Small intestine (tissue), 7 donors: ENCODE results near the gene ITPKA. TPM values are rescaled to one million over a fixed set of nuclear protein-coding genes. Genes with fewer than 3 reads are reported as not detected.

ENCODE experiments used
- DNase-seq, 2 donors: peaks; one replicate each; pipeline versions ENCODE4 v3.0.0 to v3.0.0-alpha.2; 2013
- FAIRE-seq: peaks from 2 replicates; lab custom pipeline; 2012; peaks lifted over from hg19 to GRCh38; lab: Jason Lieb, UNC
- H3K27ac ChIP-seq, 3 donors: one replicate each; pipeline ENCODE4 v1.5.1; 2013; ENCODE audit warnings: low read length in 2 of 3, mild to moderate bottlenecking in 2 of 3, control low read depth in 1 of 3, inconsistent platforms in 1 of 3, low read depth in 1 of 3, moderate library complexity in 1 of 3
- H3K27me3 ChIP-seq, 3 donors: one replicate each; pipeline ENCODE4 v1.6.1; 2013; ENCODE audit warnings: low read length in 3 of 3, inconsistent platforms in 1 of 3; ENCODE audit not compliant: control insufficient read depth in 3 of 3, insufficient read depth in 3 of 3
- H3K36me3 ChIP-seq, 3 donors: one replicate each; pipeline ENCODE4 v1.6.1; 2013; ENCODE audit warnings: low read length in 3 of 3, inconsistent platforms in 1 of 3, low read depth in 1 of 3, mild to moderate bottlenecking in 1 of 3, moderate library complexity in 1 of 3; ENCODE audit not compliant: control insufficient read depth in 3 of 3, insufficient read depth in 2 of 3
- H3K4me1 ChIP-seq, 3 donors: one replicate each; pipeline ENCODE4 v1.6.1; 2013; ENCODE audit warnings: low read length in 2 of 3, inconsistent platforms in 1 of 3, low read depth in 1 of 3, mild to moderate bottlenecking in 1 of 3, moderate library complexity in 1 of 3; ENCODE audit not compliant: control insufficient read depth in 3 of 3, insufficient read depth in 2 of 3
- H3K4me3 ChIP-seq, 3 donors: one replicate each; pipeline ENCODE4 v1.5.1; 2013; ENCODE audit warnings: low read length in 3 of 3, control low read depth in 1 of 3, inconsistent platforms in 1 of 3, low read depth in 1 of 3, mild to moderate bottlenecking in 1 of 3, moderate library complexity in 1 of 3
- H3K9me3 ChIP-seq, 2 donors: one replicate each; pipeline ENCODE4 v1.6.1; 2013; ENCODE audit warnings: low read depth in 1 of 2, low read length in 1 of 2; ENCODE audit not compliant: control insufficient read depth in 2 of 2, insufficient read depth in 1 of 2
- WGBS, 3 donors: extraction: QIAGEN DNeasy Blood & Tissue Kit; methylation state at CpG; one replicate each; pipeline ENCODE4 v1.1.7; 2013; 5-methylcytosine and 5-hydroxymethylcytosine counted together
- polyA plus RNA-seq, 4 donors: library from polyadenylated mRNA; stranded (reverse) in 3 of 4; unstranded in 1 of 4; fragments of 200-250 nt in 3 of 4; fragments of 120-200 nt in 1 of 4; gene quantifications; one replicate each; pipeline versions ENCODE4 v1.2.1 to v1.2.3, GENCODE V29; 2013
- donor health status: healthy with polysubstance abuse.
- donor health status: control.
- donor health status: control.
- donor health status: Bipolar disorder and iron deficiency.
- donor health status: healthy.

The ITPKA gene
- polyA plus RNA-seq, 4 donors = 30.3 to 93.9 (median 48.4) TPM

DNA sequence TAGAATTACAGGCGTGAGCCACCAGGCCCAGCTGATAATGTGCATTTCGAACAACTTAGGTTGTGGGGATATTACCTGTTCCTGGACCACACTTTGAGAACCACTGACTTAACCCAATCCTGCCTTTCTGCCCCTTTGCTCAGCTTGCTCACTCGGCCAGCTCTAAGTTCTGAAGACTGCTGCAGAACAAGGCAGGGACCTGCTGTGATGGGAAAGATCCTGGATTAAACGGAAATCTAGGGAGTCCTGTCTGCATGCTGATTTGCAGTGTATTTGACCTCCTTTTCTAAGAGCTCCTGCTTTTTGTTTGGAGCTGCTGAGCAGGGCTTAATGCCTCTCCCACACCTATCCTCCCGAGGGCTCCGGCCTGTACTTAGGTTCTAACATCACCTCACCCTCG is 17.1 kb downstream of the ITPKA start:
- Histone ChIP-seq H3K27ac (peak overlapping the region in 1 of 3 donors; percentile 83), H3K27me3 (peaks cover 0 to 25% (median 0%) of the 10 kb centered on the region in 3 donors), H3K4me3 (peak overlapping the region in 1 of 3 donors; percentile 78), H3K4me1 (peaks cover 5 to 18% (median 8%) of the 10 kb centered on the region in 3 donors), H3K9me3 (no peaks in the 10 kb centered on the region), H3K36me3 (peaks cover 0 to 17% (median 0%) of the 10 kb centered on the region in 3 donors)
- DNase-seq = no peak
- 32 to 69% (median 56%) methylated on average over 7 of the region's 7 CpGs for WGBS, 3 donors
- FAIRE-seq = no peak

DNA sequence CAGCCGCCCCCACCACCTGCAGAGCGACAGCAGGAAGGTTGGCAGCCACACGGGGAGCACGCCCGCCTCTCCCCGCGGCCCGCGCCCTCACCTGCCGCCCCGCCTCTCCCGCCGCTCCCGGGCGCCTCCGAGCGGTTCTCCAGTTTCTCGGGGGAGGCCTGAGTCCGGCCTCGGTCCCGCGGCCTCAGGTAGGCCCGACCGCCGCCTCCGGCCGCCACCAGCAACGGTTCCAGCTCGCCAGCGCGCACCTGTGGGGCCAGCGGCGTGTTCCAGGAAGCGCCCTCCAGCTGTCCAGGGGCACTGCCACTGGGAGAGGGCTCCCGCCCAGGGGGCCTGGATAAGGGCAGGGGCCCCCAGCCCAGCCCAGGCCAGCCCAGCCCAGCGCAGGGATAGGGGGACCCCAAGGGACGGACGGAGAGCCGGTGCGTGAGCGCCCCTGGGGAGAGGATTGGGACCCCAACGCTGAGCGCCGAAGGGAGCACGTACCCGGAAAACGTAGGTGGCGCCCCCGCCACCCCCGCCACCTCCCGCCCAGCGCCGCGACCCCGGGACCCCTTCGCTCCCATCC is 17.7 kb downstream of the ITPKA start:
- Histone ChIP-seq H3K36me3 (peaks cover 0 to 13% (median 0%) of the 10 kb centered on the region in 3 donors), H3K9me3 (no peaks in the 10 kb centered on the region), H3K4me1 (peaks cover 5 to 18% (median 8%) of the 10 kb centered on the region in 3 donors), H3K27ac (peak overlapping the region in 2 of 3 donors; percentile 69 to 83), H3K27me3 (peaks cover 0 to 25% (median 0%) of the 10 kb centered on the region in 3 donors), H3K4me3 (peak overlapping the region in 2 of 3 donors; percentile 55 to 78)
- 2 to 6% (median 6%) methylated on average over 36 to 56 of the region's 56 CpGs for WGBS, 3 donors
- FAIRE-seq (no peak), DNase-seq (peak; percentile 64 to 71)

DNA sequence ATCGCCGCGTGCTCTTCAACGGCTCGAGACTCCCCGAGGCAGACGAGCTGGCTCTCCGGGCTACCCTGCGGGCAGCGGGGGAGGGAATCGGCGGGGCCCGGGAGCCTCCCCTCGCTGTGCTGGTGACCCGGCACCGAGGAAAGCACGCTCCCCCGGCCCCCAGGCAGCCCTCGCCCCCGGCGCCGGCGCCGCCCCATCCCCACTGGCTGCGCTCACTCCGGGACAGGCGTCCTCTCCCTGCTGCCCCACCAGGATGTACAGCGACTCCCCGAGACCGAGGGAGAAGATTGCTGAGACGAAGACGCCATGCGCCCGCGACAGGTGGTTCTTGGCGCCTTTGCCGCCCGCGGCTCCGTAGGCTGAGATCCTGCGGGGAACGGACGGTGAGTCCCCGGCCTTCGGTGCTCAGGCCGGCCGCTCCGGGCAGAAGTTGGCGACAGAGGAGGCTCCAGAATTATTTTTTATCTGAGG is 18.3 kb downstream of the ITPKA start:
- peaks cover 0 to 13% (median 0%) of the 10 kb centered on the region in 3 donors for H3K36me3 ChIP-seq
- DNase-seq (peak; percentile 32 to 70), FAIRE-seq (no peak)
- H3K4me1 ChIP-seq = peaks cover 5 to 18% (median 8%) of the 10 kb centered on the region in 3 donors
- no peaks in the 10 kb centered on the region for H3K9me3 ChIP-seq
- 1 to 3% (median 2%) methylated on average over 40 to 49 of the region's 49 CpGs for WGBS, 3 donors
- peak overlapping the region in 2 of 3 donors; percentile 8 to 83 for H3K27ac ChIP-seq
- H3K4me3 ChIP-seq = peak overlapping the region; percentile 12 to 78 (median 55)
- H3K27me3 ChIP-seq = peaks cover 0 to 25% (median 0%) of the 10 kb centered on the region in 3 donors

DNA sequence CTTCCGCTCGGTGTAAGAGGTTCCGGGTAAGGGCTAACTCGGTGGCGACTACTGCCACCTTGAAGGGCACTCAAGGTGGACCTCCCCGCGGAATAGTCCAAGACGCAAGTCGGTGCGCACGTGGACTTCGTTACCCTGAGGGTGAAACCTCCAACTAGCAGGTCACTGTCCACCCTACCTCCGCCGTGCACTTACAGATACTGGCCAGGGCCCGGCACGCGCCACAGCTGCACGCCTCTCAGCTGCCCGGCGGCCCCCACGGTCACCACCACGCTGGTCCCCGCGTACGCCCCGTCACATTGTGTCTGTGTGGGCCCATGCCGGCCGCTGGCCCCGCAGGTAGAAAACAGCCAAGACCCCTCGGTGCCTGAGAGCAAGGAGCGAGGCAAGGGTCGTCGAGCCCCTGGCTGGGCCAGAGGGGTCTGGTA is 18.9 kb downstream of the ITPKA start:
- H3K27me3 ChIP-seq = peaks cover 0 to 25% (median 0%) of the 10 kb centered on the region in 3 donors
- 3 to 7% (median 7%) methylated on average over 32 to 33 of the region's 33 CpGs for WGBS, 3 donors
- peaks cover 0 to 14% (median 0%) of the 10 kb centered on the region in 3 donors for H3K36me3 ChIP-seq
- DNase-seq (peak; percentile 53 to 70), FAIRE-seq (no peak)
- no peaks in the 10 kb centered on the region for H3K9me3 ChIP-seq
- H3K4me3 ChIP-seq = peak overlapping the region in 2 of 3 donors; percentile 55 to 78
- H3K4me1 ChIP-seq = peaks cover 0 to 18% (median 8%) of the 10 kb centered on the region in 3 donors
- peak overlapping the region in 2 of 3 donors; percentile 9 to 83 for H3K27ac ChIP-seq

DNA sequence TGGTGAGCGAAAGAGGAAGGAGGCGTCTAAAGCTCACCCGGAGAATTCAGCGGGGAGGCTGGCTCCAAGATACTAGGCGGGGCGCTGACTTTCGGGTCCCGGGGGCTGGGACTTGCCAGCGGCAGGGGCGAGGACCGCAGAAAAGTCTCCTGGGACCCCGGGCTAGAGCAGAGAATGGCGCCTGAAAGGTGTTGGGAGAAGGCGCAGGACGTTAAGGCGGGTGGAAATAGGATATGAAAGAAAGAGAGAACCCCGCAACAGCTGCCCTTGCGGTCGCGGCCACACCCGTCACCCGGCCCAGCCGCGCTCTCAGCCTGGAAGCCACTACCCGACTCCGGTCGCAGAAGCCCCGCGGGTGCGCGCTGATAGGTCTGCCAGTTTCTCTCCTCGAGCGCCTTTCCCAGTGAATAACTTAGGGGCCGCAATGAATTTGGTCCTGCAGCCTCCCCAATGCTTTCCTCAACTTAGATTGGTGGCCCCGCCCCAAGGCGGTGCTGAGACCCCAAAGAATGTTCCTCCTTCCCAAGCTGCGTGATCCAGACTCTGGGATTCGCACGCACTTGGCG is 19.3 kb downstream of the ITPKA start:
- DNase-seq (peak; percentile 55 to 62), FAIRE-seq (no peak)
- Histone ChIP-seq H3K36me3 (peaks cover 0 to 15% (median 0%) of the 10 kb centered on the region in 3 donors), H3K27ac (peak overlapping the region in 2 of 3 donors; percentile 48 to 83), H3K9me3 (no peaks in the 10 kb centered on the region), H3K27me3 (peaks cover 0 to 25% (median 0%) of the 10 kb centered on the region in 3 donors), H3K4me1 (peaks cover 0 to 18% (median 8%) of the 10 kb centered on the region in 3 donors), H3K4me3 (peak overlapping the region in 2 of 3 donors; percentile 55 to 78)
- WGBS, 3 donors = 1 to 4% (median 1%) methylated on average over 38 to 40 of the region's 40 CpGs

DNA sequence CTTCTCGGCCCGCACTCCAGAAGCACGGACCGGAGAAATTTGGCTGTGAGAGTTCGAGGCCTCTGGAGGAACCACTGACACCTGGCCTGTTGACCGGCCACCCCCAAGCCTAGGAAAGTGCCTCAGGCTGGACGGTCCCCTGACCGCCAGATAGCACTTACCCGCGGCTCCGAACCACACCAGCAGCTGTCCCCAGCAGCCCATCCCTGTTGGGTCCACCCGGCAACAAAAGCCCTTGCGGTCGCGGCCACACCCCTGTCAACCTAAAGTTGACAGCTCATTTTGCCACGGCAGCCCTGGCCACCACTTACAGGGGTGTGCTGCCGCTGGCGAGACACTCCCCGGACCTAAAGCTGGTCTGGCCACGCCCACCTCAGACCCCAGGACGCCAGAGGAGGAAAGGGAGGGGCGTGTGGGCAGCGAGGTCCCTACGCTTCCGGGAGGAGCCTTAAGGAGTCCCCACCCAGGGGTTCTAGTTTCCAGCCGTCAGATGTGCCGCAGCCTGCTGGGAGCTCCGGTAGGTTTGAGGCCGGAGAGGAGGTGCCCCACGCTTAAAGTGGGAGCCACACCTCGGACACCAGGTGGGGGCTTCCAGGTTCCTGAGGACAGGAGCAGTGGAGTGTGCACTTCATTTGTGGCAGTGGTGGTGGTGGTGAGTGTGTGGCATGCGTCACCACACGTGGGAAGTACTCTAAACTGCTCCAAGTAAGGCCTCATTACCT is 20.0 kb downstream of the ITPKA start, which contains the start of gene LTK:
Gene LTK, minus strand, starts transcription at position 322 of the 722 bp plus-strand sequence. Its CDS starts 118 bp downstream, at position 204.
- Histone ChIP-seq H3K9me3 (no peaks in the 10 kb centered on the region), H3K27ac (peak within 1 kb of the TSS in 2 of 3 donors; percentile 48 to 83), H3K4me1 (peaks cover 0 to 18% (median 8%) of the 10 kb centered on the region in 3 donors), H3K27me3 (peaks cover 0 to 25% (median 0%) of the 10 kb centered on the region in 3 donors), H3K4me3 (peak within 1 kb of the TSS in 2 of 3 donors; percentile 55 to 78), H3K36me3 (peaks cover 0 to 15% (median 0%) of the 10 kb centered on the region in 3 donors)
- FAIRE-seq (no peak), DNase-seq (peak; percentile 34 to 67)
- WGBS, 3 donors = 10 to 23% (median 16%) methylated on average over 32 to 33 of the region's 33 CpGs

DNA sequence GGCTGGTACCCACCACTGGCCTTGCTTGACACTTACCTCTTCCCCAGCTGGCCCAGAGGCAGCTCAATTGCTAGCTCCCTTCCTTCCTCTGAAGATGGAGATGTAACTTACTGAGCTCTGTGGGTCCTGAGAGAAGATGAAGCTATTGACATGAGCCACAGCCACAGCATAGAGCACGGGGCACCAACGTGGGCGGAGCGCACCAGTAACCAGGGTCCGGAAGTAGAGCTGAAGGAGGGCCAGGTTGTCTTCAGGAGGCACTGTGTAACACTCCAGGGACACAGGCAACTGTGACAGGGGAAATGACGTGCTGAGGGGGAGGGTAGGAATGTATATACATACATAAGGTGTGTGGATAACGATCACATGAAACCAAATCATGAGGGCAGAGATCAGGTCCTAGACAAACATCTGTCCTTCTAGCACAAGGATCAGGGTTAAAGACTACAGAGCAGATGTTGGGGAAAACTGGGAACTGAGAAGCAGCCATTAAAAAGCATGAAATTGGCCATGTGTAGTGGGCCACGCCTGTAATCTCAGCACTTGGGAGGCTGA is 24.3 kb downstream of the ITPKA start:
- DNase-seq = no peak
- Histone ChIP-seq H3K27ac (no peak overlapping the region), H3K36me3 (peaks cover 0 to 38% (median 0%) of the 10 kb centered on the region in 3 donors), H3K4me3 (no peak overlapping the region), H3K9me3 (no peaks in the 10 kb centered on the region), H3K27me3 (peaks cover 0 to 7% (median 0%) of the 10 kb centered on the region in 3 donors), H3K4me1 (peaks cover 0 to 8% (median 5%) of the 10 kb centered on the region in 3 donors)
- no peak for FAIRE-seq
- WGBS, 3 donors = 78 to 90% (median 83%) methylated on average over 8 of the region's 8 CpGs
